ENCODE results near the gene TATDN3.
A peak's percentile ranks its signal among the peaks of the same experiment; 100 is the strongest.
"Not testable (repeated sequence)": the region's sequence is repeated elsewhere in the genome, so short reads cannot be mapped to it uniquely, and the experiment has no call there.

TATDN3 gene

DNA sequence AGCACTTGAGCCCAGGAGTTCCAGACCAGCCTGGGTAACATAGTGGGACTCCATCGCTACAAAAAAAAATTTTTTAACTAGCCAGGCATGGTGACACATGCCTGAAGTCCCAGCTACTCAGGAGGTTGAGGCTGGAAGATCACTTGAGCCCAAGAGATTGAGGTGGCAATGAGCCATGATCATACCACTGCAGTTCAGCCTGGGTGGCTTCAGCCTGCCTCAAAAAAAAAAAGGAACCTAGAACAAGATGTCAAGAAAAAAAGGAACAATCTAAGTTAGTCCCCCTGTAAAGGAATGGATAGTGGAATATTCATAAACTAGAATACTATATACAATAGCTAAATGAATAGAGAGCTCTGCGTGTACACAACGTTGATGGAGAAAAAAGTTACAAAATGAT, 14.5 kb upstream of the TATDN3 start:
- DNase-seq: no peak

DNA sequence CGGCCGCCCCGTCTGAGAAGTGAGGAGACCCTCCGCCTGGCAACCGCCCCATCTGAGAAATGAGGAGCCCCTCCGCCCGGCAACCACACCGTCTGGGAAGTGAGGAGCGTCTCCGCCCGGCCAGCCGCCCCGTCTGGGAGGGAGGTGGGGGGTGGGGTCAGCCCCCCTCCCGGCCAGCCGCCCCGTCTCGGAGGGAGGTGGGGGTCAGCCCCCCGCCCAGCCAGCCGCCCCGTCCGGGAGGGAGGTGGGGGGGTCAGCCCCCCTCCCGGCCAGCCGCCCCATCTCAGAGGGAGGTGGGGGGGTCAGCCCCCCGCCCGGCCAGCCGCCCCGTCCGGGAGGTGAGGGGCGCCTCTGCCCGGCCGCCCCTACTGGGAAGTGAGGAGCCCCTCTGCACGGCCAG, 12.6 kb upstream of the TATDN3 start:
- DNase-seq: not testable (repeated sequence)

DNA sequence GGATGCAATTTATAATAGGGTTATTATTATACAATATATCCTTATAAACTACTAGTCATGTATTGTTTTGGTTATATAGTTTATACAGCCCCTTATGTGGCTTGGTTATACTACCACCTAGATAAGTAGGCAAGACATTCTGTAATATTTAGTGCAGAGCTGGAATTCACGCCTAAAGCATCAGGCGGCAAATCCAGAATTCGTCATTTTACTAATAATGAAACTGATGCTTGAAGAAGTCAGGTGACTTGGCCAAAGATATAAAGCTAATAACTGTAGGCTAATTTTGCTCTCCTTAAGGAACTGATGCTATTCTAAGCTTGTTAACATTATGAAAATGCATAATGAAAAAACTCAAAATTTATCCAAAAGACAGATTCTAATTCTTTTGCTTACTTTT, 10.9 kb upstream of the TATDN3 start:
- no peak for DNase-seq

DNA sequence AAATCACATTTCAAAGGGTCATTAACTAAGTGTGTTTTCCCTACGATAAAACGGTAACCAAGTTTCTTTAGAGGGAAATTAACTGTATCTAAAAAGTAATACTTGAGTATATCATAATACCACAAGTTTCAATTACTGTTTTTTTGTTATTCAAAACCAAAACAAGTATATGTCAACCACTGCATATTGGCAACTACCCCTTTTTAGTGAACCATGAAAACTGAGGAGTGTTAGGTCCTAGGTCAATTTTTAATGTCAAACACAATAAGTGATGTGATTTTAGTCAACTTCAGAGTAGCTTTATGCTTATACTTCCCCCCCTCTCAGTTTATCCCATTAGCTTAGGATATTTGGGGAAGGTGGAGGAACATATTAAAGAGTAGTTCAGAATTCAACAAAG, 10.5 kb upstream of the TATDN3 start:
- DNase-seq: no peak

DNA sequence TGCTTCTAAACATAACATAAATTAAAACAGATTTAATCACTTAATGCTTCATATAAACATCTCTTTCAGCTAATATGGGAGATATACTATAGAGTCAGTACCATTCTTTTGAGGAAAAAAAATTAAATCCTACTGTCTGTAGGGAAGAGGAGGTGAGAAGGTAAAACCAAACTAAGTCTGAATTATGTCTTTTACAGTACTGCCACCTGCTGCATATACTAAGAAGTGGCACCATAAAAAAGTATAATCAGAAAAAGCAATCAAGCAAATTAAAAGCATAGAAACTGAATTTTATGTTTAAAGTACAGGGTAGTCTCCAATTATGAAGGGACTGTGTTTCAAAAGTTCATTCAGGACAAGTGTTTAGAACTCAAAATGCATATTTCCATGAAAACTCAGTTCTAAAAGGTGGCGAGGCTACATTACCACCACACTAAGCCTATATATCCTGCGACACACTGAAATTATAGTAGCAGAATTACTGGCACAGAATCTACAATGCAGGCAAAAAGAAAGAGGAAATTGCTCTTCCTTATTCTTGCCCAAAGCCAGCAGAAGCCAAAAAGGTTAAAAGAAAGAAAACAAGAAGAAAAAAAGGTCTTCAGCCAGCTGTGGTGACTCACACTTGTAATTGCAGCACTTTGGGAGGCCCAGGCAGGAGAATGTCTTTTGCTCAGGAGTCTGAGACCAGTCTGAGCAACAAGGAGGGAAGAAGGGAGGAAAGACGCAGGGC, 9.1 kb upstream of the TATDN3 start:
- DNase-seq: no peak

DNA sequence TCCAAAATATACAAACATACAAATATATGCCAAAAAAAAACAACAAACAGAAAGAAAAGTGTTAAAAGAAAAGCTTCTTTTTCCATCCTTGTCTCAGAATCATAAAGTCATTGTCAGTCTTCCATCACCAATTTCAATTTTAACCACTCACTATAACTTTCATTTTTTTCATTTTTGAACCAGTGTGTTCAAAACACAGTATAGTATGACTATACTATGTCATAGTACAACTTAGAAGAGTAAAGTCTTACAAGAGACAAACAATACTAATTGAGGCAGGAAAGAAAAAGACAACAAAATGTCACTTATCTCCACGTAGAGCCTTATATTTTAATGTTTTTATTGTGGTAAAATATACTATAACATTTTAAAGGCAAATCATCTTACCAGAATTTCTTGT, 7.7 kb upstream of the TATDN3 start:
- DNase-seq: no peak

DNA sequence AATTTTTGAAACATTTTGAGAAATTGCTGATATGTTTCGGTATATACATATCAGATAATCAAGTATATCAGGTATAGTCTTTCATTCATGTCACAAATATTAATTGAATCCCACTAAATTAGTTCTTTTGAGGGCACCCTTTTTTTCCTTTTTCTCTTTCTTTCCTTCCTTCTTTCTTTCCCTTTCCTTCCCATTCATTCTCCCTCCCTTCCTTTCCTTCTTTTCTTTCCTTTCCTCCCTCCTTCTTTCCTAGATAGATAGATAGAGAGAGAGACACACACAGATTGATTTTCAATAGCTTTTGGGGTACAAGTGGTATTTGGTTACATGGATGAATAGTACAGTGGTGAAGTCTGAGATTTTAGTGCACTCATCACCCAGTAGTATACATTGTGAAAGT, 5.8 kb upstream of the TATDN3 start:
- no peak for DNase-seq

DNA sequence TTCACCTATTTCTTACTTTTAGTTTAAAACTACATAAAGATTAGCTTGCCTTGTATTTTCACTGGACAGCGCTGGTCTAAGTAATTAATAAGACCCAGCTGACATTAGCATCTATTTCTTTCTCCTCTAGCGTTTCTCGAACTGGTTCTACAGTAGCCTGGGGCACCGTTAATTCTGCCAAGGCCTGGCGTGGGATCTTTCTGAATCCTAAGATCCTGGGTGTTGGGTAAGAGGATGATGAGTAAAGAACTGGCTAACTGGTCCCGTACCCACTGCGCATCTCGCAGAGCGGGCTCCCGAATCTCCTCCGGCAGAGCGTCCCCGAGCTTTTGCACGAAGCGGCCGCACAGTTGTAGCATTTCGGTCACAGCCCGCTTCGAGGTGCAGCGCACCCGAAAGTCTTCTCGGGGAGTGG, 426 bp upstream of the TATDN3 start:
- no peak for DNase-seq

DNA sequence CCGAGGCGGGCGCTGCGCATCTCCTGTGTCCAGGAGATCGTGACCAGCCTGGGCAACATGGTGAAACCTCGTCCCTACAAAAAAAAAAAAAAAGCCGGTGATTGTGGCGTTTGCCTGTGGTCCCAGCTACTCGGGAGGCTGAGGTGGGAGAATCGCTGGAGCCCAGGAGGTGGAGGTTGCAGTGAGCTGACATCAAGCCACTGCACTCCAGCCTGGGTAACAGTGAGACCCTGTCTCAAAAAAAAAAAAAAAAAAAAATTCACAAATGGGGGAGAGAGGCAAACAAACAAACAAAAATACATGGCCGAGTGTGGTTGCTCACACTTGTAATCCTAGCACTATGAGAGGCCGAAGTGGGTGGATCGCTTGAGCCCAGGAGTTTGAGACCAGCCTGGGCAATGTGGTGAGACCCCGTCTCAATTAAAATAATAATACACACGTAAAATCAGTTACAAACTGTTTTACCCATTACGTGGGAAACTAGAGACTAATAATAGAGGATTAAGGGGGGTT, 758 bp downstream of the TATDN3 start:
- DNase-seq: no peak

DNA sequence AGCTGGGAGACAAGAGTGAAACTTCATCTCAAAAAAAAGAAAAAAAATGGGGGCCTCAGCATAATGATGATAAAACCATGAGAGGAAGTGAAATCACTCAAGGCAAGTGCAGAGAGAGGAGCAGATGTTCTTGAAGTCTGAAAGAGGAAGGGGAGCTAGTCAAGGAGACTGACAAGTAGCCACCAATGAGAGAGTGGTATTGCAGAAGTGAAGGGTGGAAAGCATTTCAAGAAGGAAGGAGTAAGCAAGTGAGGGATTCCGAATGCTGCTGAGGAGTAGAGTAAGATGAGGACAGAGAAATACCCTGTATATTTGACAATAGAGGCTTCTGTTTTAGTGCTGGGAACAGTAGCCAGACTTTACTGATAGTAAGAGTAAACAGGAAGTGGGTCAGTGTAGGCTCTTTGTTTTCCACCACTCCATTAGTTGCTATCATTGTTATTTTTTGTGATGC, 2.9 kb downstream of the TATDN3 start:
- peak; percentile 18 for DNase-seq

DNA sequence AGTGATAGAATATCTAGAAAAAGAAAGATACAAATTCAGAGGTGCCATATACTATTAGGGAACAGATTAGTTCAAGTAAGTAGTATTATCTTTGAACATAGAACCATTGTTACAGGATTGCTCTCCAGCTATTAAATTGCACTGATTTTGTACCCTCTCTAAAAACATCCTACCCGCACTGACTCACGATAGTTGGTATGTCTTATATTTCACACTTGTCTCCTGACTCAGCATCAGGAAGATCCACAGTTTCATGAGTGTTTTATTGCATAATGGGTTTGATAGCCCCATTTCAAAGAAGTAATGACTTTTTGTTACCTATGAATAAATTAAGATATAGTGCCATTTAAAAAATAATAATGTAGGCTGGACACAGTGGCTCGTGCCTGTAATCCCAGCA, 6.0 kb downstream of the TATDN3 start:
- no peak for DNase-seq

DNA sequence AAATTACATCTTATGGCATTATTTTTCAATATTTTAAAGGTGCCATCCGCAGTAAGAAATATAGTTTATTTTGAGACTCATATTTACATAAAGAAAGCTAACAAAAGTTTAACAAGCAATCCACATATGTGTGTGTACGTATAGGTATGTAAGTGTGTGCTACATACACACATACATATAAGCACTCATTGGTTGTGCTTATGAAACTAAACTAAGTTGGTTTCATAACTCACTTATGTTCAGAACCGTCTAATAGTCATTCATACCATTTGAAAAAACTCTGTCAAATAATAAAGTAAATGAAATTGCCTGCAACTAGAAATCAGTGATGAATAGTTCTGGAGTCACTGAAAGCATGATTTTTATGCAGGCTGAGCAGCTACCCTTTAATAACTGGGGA, 14.1 kb downstream of the TATDN3 start:
- no peak for DNase-seq

DNA sequence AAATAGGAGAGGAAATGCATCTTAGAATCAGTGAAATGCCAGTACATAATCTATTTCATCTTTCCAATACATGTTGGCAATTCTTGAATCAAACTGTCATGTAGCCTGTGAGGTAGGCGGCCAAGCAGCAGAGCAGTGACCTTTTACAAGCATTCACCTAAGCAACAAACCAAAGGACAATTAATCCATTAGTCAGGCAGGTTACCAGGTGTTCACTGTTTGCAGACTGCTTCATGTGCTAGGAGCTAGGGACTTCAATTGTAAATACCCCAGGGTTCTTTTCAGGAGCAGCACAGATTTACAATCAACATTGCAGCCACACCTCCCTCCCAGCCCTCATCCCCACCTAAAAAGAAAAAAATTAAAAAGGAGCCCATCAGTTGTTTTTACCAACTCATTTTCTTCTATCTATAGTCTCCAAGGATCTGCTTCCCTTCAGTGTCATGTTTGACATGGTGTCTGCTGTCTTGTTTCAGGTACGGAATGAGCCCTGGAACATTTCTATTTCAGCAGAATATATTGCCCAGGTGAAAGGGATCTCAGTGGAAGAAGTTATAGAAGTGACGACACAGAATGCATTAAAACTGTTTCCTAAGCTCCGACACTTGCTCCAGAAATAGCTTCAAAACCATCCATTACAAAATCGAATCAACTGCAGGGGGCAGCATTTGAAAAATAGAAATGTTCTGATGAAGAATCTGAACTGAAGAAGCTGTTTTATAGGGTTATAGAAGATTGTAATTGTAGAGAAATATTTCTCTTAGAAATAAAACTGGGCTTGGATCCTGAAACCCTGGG, 23.0 kb downstream of the TATDN3 start:
- DNase-seq: no peak

DNA sequence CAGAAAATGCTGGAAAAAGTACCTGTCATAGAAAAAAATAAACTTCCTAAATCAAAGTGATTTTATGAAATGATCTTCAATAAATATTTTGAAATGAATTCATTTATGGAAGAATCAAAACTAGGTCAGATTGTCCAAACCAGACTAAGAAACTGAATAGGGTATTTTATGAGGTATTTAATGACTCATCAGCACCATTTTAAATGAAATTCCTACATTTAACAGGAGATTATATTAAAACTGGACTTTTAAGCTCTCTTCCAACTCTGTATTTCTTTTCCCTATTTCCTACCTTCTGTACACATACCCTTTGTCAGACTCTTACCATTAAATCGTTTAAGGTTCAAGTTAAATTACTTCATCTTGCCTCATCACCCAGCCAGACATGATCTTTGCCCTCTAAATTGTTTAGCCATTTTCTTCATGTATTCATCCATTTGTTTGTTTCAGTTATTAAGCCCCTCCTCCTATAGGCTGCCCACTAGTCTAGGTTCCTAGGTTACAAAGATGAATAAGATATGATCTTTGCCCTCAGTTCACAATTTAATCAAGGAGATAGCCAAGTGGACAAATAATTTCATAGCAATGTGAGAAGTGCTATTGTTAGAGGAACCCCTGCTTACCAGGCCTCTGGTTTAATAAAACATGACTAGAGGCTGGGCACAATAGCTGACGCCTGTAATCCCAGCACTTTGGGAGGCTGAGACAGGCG, 25.0 kb downstream of the TATDN3 start:
- DNase-seq: no peak

DNA sequence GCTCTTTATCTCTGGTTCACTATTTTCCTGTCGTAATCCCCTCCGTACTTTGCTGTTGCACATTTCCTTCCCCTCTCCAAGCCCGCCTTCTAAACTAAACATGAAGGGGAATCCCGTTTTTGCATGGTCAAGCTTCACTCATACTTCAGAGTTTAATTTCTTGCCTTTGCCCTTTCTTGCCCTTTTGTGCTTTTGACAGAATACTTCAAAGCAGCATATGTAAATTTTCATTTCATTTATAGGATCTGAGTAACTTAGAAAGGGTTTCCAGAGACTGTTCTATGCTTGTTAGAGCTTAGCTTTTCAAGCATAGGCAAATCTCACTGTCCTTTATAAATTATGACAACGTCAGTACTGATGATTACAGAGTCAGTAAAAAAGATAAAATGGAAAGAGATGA, 28.0 kb downstream of the TATDN3 start:
- no peak for DNase-seq

DNA sequence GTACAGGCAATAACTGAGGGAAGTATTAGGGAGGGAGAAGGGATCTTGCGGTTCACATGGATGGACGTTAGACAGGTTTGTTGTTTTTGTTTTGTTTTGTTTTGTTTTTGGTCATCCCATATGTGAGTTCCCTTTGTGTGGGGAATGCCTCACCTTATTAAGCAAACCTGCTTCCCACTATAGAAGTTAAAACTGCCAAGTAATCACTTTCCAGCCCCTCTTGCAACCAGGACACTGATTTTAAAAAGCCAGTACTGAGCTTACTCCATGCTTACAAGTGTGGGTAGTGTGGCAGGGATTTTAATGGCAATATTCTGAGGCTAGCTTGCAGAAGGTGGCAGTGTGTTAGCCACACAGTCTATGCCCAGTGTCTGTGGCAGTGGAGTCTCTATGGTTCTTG, 29.3 kb downstream of the TATDN3 start:
- no peak for DNase-seq

DNA sequence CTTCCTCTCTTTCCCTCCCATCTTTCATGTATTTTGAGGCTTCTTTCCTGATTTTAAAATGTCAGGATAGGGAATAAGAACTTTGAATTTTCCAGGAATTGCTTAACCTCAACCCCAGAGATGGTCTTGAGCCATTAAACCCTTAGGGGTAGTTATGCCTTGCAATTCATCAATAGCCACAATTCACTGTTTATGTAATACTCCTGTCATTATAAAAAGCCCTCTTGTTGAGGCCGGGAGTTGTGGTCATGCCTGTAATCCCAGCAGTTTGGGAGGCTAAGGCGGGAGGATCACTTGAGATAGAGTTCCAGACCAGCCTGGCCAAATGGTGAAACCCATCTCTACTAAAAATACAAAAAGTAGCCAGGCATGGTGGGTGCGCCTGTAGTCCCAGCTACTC, 31.3 kb downstream of the TATDN3 start:
- no peak for DNase-seq

DNA sequence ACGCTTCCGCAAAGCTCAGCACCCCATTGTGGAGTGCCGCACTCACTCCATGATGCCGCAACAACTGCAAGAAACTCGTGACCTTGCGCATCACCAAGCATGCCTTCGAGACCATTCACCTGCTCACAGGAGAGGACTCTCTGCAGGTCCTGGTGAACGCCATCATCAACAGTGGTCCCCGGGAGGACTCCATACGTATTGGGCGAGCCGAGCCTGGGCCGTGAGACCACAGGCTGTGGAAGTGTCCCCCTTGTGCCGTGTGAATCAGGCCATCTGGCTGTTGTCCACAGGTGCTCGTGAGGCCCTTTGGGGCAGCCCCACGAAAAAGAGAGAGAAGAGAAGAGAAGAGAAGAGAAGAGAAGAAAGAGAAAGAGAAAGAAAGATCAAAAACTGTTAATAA, 32.5 kb downstream of the TATDN3 start:
- DNase-seq: no peak

DNA sequence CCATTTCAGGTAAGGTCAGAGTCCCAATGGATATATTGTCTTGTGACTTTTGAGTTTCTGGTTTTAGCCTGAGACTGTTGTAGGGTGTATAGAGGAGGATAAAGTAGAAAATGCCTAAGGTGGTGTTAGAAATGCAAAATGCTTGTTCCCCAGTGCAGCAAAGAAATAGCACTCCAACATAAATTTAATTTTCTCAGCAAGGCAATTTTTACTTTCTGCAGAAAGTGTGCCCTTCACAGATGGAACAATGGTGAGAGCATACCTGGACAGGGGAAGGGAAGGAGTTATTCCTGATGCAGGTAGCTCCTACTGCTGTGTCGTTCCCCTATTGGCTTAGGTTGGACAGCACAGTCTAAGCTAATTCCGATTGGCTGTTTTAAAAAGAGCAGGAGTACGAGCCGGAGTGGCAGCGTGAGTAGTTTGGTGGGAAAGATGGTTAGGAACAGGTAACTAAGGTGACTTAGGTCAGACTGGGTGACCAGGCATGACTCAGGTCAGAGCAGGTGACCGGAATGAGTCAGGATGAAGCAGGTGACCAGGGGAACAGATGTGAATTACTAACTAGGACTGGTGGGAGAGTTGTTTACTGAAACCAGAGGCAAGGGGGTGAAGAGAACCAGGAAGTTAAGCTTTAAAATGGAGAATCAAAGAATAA, 34.2 kb downstream of the TATDN3 start:
- no peak for DNase-seq

DNA sequence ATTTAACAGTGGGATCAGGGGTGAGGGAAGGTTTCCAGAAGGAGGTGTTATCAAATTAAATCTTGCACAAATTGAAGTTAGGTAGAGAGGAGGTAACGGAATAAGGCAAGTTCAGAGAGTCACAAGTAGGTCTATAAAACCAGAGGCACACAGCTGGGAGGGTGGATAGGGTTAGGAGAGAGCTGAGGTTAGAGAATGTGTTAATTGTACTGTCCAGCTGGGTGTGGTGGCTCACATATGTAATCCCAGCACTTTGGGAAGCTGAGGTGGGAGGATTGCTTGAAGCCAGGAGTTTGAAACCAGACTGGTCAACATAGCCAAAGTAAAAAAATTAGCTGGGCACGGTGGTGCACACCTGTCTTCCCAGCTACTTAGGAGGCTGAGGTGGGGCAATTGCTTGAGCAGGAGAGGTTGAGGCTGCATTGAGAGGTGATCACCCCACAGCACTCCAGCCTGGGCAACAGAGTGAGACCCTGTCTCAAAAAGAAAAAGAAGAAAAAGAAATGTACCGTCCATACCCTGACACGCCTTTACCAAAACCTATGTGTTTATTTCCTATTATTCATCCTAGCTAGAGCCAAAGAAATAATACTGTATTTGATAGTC, 35.6 kb downstream of the TATDN3 start:
- no peak for DNase-seq

DNA sequence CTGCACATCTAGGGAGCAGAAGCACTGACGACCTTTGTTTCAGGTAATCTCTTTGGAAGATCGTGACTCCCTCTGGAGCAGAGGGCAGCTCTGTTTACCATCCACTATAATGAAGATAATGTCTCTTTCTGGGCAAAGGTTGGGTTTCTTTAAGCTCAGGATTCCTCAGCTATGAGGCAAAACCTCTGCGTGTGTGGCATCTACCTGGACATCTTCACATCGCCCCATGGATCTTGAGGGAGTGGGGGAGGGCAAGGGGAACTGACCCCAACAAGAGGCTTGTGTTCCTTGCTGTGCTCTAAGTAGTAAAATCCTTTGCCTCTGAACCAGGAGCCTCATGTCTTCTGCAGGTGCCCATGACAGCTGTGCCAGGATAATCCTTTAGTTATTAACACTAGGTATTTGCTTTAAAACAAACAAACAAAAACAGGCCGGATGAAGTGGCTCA, 36.2 kb downstream of the TATDN3 start:
- no peak for DNase-seq

DNA sequence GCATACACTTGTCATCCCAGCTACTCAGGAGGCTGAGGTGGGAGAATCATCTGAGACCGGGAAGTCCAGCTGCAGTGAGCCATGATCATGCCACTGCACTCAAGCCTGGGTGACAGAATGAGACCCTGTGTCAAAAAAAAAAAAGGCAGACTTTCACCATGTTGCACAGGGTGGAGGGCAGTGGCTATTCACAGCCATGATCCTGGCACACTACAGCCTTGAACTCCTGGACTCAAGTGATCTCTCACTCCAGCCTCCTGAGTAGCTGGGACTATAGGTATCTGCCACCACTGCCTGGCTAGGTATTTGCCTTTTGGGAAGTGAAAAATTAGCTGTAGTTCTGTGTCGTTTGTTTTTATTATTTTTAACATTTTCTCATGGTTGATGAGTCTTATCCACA, 36.7 kb downstream of the TATDN3 start:
- DNase-seq: no peak

Data from activated CD4-positive, alpha-beta T cell treated with anti-CD3 and anti-CD28 coated beads, Interleukin-2, amount 50 U/mL, for 16 hours (primary cell).